CD14-positive monocyte (primary cell): ENCODE measurements around the gene RSPH3. TPM values are rescaled to one million over a fixed set of nuclear protein-coding genes. Genes with fewer than 3 reads are reported as not detected.

ENCODE experiments used
- DNase-seq, 3 donors: peaks; one replicate each; pipeline ENCODE4 v3.0.0-alpha.2; 2011 to 2022
- H2AFZ ChIP-seq: 2 replicates; pipeline ENCODE4 v1.6.0; 2012; ENCODE audit warnings: mild to moderate bottlenecking, low read depth, low read length, inconsistent platforms; ENCODE audit not compliant: insufficient read depth, poor library complexity, severe bottlenecking
- H3K27ac ChIP-seq, 2 donors: 1 replicate in 1 of 2; 2 replicates in 1 of 2; pipeline ENCODE4 v1.5.1; 2012 to 2013; ENCODE audit warnings: low read length in 2 of 2, control low read depth in 1 of 2, inconsistent platforms in 1 of 2, low read depth in 1 of 2, mild to moderate bottlenecking in 1 of 2
- H3K27me3 ChIP-seq, 2 donors: one replicate each; pipeline versions ENCODE4 v1.6.0 to v1.6.1; 2011 to 2013; ENCODE audit warnings: low read length in 2 of 2; ENCODE audit not compliant: control insufficient read depth in 2 of 2, insufficient read depth in 2 of 2
- H3K36me3 ChIP-seq, 2 donors: replicated peaks in 1 of 2; 1 replicate in 1 of 2; 2 replicates in 1 of 2; pipeline versions ENCODE4 v1.5.1 to v1.6.1; 2012 to 2013; ENCODE audit warnings: low read length in 2 of 2, control low read depth in 1 of 2, inconsistent platforms in 1 of 2, mild to moderate bottlenecking in 1 of 2; ENCODE audit not compliant: insufficient read depth in 2 of 2, control insufficient read depth in 1 of 2
- H3K4me1 ChIP-seq, 2 donors: 1 replicate in 1 of 2; 2 replicates in 1 of 2; pipeline versions ENCODE4 v1.5.1 to v1.6.1; 2012 to 2013; ENCODE audit warnings: low read length in 2 of 2, control low read depth in 1 of 2, inconsistent platforms in 1 of 2, mild to moderate bottlenecking in 1 of 2, moderate library complexity in 1 of 2; ENCODE audit not compliant: insufficient read depth in 2 of 2, control insufficient read depth in 1 of 2
- H3K4me2 ChIP-seq: replicated peaks from 2 replicates; pipeline ENCODE3; 2012; ENCODE audit warnings: low read length, moderate library complexity, mild to moderate bottlenecking; ENCODE audit not compliant: poor library complexity, severe bottlenecking; ENCODE audit errors: extremely low read depth
- H3K4me3 ChIP-seq, 3 experiments: fragments of 200-600 bp in 1 of 3; sonication (generic) in 1 of 3; replicated peaks in 1 of 3; 1 replicate in 2 of 3; 2 replicates in 1 of 3; pipeline ENCODE4 v1.5.1; 2011 to 2013; ENCODE audit warnings: low read length in 3 of 3, mild to moderate bottlenecking in 3 of 3, control low read depth in 2 of 3, low read depth in 2 of 3, inconsistent platforms in 1 of 3, moderate library complexity in 1 of 3
- H3K79me2 ChIP-seq: 2 replicates; pipeline ENCODE4 v1.6.0; 2012; ENCODE audit warnings: mild to moderate bottlenecking, control low read depth, inconsistent platforms, low read length, moderate library complexity; ENCODE audit not compliant: insufficient read depth
- H3K9ac ChIP-seq: 2 replicates; pipeline ENCODE4 v1.6.0; 2017; ENCODE audit warnings: low read length, mild to moderate bottlenecking; ENCODE audit not compliant: insufficient read depth, poor library complexity, severe bottlenecking
- H3K9me3 ChIP-seq, 2 donors: replicated peaks in 1 of 2; 1 replicate in 1 of 2; 2 replicates in 1 of 2; pipeline versions ENCODE4 v1.5.1 to v1.6.1; 2012 to 2013; ENCODE audit warnings: low read length in 2 of 2, control low read depth in 1 of 2; ENCODE audit not compliant: control insufficient read depth in 1 of 2, insufficient read depth in 1 of 2
- H4K20me1 ChIP-seq: 2 replicates; pipeline ENCODE4 v1.6.0; 2012; ENCODE audit warnings: mild to moderate bottlenecking, low read length, control low read depth, moderate library complexity; ENCODE audit not compliant: insufficient read depth
- H3K27ac Mint-ChIP-seq, 7 donors: one replicate each; pipeline ENCODE4 v1.8.0; 2020; ENCODE audit warnings: mild to moderate bottlenecking in 7 of 7, mixed read lengths in 7 of 7, moderate library complexity in 6 of 7, inconsistent platforms in 2 of 7
- H3K27me3 Mint-ChIP-seq, 3 donors: one replicate each; pipeline ENCODE4 v1.8.0; 2021 to 2022; ENCODE audit warnings: low read depth in 3 of 3, mild to moderate bottlenecking in 3 of 3, mixed read lengths in 3 of 3, moderate library complexity in 3 of 3, inconsistent platforms in 1 of 3
- H3K36me3 Mint-ChIP-seq, 2 donors: one replicate each; pipeline ENCODE4 v1.8.0; 2020; ENCODE audit warnings: mixed read lengths in 2 of 2, inconsistent platforms in 1 of 2, mild to moderate bottlenecking in 1 of 2
- H3K4me1 Mint-ChIP-seq: one replicate; pipeline ENCODE4 v1.8.0; 2020; ENCODE audit warnings: mild to moderate bottlenecking, mixed read lengths
- H3K4me3 Mint-ChIP-seq, 2 donors: one replicate each; pipeline ENCODE4 v1.8.0; 2020; ENCODE audit warnings: mild to moderate bottlenecking in 2 of 2, mixed read lengths in 2 of 2, moderate library complexity in 1 of 2
- H3K9me3 Mint-ChIP-seq, 7 donors: one replicate each; pipeline ENCODE4 v1.8.0; 2020 to 2022; ENCODE audit warnings: mixed read lengths in 7 of 7, mild to moderate bottlenecking in 6 of 7, moderate library complexity in 6 of 7, inconsistent platforms in 2 of 7
- CTCF ChIP-seq: fragments of 200-600 bp; IDR thresholded peaks from one replicate; pipeline ENCODE4 v1.8.0; 2022; ENCODE audit warnings: antibody characterized with exemption, mild to moderate bottlenecking
- WGBS: methylation state at CpG from one replicate; pipeline ENCODE4 v1.1.5; 2013; ENCODE audit warnings: missing lambda C conversion rate; ENCODE audit not compliant: insufficient coverage; 5-methylcytosine and 5-hydroxymethylcytosine counted together
- intact Hi-C, 2 donors: fragments of 100-400 bp; cut with micrococcal nuclease; formaldehyde crosslinking; loops; one replicate each; pipeline versions ENCODE4 v1.15.0 to v1.15.1; 2023
- polyA plus RNA-seq, 3 donors: library from polyadenylated mRNA; depleted of rRNA in 1 of 3; unstranded in 2 of 3; stranded (reverse) in 1 of 3; fragments of 300-500 nt in 2 of 3; fragments of >200 nt in 1 of 3; fragmentation: Illumina TruSeq in 2 of 3; gene quantifications; 1 replicate in 2 of 3; 2 replicates in 1 of 3; pipeline ENCODE4 v1.2.3, GENCODE V29; 2012 to 2021

RSPH3 gene
- polyA plus RNA-seq, 3 donors = 2.8 to 9.6 (median 4.6) TPM

- peak overlapping the region; percentile 96 for H3K4me3 Mint-ChIP-seq
- H2AFZ ChIP-seq = no peak overlapping the region
- peaks cover 0 to 2% (median 2%) of the 10 kb centered on the region in 3 donors for H3K27me3 Mint-ChIP-seq
- peaks cover 46 to 53% of the 10 kb centered on the region in 2 donors for H3K36me3 ChIP-seq
- H4K20me1 ChIP-seq = peaks cover 7% of the 10 kb centered on the region
- 57% methylated on average over 5 of the region's 14 CpGs for WGBS
- peak overlapping the region; percentile 99 to 100 for H3K27ac ChIP-seq
- H3K9me3 Mint-ChIP-seq = peaks cover 0 to 3% (median 0%) of the 10 kb centered on the region in 7 donors
- H3K9me3 ChIP-seq = no peaks in the 10 kb centered on the region
- intact Hi-C loops = loop anchor here in 1 of 2 donors (2.0 to 5.0 kb wide), 4 partner anchors 21 to 75 kb away; no protein-coding TSS in a partner anchor
- peaks cover 53 to 65% of the 10 kb centered on the region in 2 donors for H3K36me3 Mint-ChIP-seq
- H3K4me3 ChIP-seq = peak overlapping the region; percentile 69 to 96 (median 84)
- peak; percentile 100 for TF ChIP-seq CTCF
- peaks cover 63% of the 10 kb centered on the region for H3K4me1 Mint-ChIP-seq
- H3K4me2 ChIP-seq = peak overlapping the region; percentile 95
- H3K4me1 ChIP-seq = peaks cover 68 to 75% of the 10 kb centered on the region in 2 donors
- no peaks in the 10 kb centered on the region for H3K27me3 ChIP-seq
- H3K9ac ChIP-seq = peak overlapping the region; percentile 76
- H3K79me2 ChIP-seq = peaks cover 56% of the 10 kb centered on the region
- peak; percentile 84 to 97 (median 92) for DNase-seq
- H3K27ac Mint-ChIP-seq = peak overlapping the region; percentile 100
Observed at GRCh38 chr6:159042003-159042825, 42.2 kb upstream of the RSPH3 start.

GRCh38 chr6:159041181-159041580, 41.2 kb upstream of the RSPH3 start:
- peaks cover 0 to 3% (median 0%) of the 10 kb centered on the region in 7 donors for H3K9me3 Mint-ChIP-seq
- H3K27ac Mint-ChIP-seq = peak overlapping the region; percentile 100
- H3K4me3 ChIP-seq = peak overlapping the region in 2 of 3 experiments; percentile 84 to 96
- H3K79me2 ChIP-seq = peaks cover 66% of the 10 kb centered on the region
- H2AFZ ChIP-seq = no peak overlapping the region
- DNase-seq = no peak
- intact Hi-C loops = loop anchor here in 1 of 2 donors (5.0 kb wide), 3 partner anchors 34 to 76 kb away; no protein-coding TSS in a partner anchor
- H3K9ac ChIP-seq = peak overlapping the region; percentile 76
- H3K4me1 Mint-ChIP-seq = peaks cover 68% of the 10 kb centered on the region
- peaks cover 74 to 83% of the 10 kb centered on the region in 2 donors for H3K4me1 ChIP-seq
- peaks cover 14% of the 10 kb centered on the region for H4K20me1 ChIP-seq
- H3K36me3 ChIP-seq = peaks cover 55 to 63% of the 10 kb centered on the region in 2 donors
- no CpG with 5 or more reads among the region's 7 CpGs for WGBS
- peaks cover 0 to 2% (median 2%) of the 10 kb centered on the region in 3 donors for H3K27me3 Mint-ChIP-seq
- H3K27ac ChIP-seq = peak overlapping the region; percentile 99 to 100
- peak overlapping the region; percentile 95 for H3K4me2 ChIP-seq
- H3K36me3 Mint-ChIP-seq = peaks cover 61 to 75% of the 10 kb centered on the region in 2 donors
- H3K4me3 Mint-ChIP-seq = peak overlapping the region; percentile 96
- TF ChIP-seq CTCF = no peak
- H3K9me3 ChIP-seq = no peaks in the 10 kb centered on the region
- no peaks in the 10 kb centered on the region for H3K27me3 ChIP-seq
